ENCODE data around the gene TSPAN18.

GRCh38 chr11:44978961-44979331, 252.2 kb downstream of the TSPAN18 start:
- TF ChIP-seq CTCF (IDR thresholded peaks at IDR 0.05; ENCODE audit: low read depth, low read length, poor library complexity, severe bottlenecking) = no peak
- TF ChIP-seq EZH2phosphoT487 (IDR thresholded peaks at IDR 0.05; ENCODE audit: borderline replicate concordance, low read length) = no peak

Data from DOHH2 (cell line).